GM12874 (cell line): ENCODE data around the gene TMTC2.

Experiments used
- CTCF ChIP-seq: IDR thresholded peaks from 2 replicates; pipeline ENCODE4 v1.5.1; 2011; ENCODE audit warnings: low read depth, mild to moderate bottlenecking, control low read depth, low read length, moderate library complexity; ENCODE audit not compliant: insufficient read depth

The TMTC2 gene

GRCh38 chr12:82857276-82857675 is 170.6 kb downstream of the TMTC2 start:
- no peak for TF ChIP-seq CTCF

- no peak for TF ChIP-seq CTCF
These were observed 171.3 kb downstream of the TMTC2 start for GRCh38 chr12:82857911-82858533.

- TF ChIP-seq CTCF = no peak
These were observed 171.8 kb downstream of the TMTC2 start for GRCh38 chr12:82858534-82858917.

- TF ChIP-seq CTCF = no peak
These were observed 175.5 kb downstream of the TMTC2 start for GRCh38 chr12:82862069-82862841.

- no peak for TF ChIP-seq CTCF
These were observed 176.4 kb downstream of the TMTC2 start for GRCh38 chr12:82862876-82863649.

GRCh38 chr12:82866227-82866775 is 179.6 kb downstream of the TMTC2 start:
- TF ChIP-seq CTCF = no peak

- TF ChIP-seq CTCF = no peak
These were observed 180.2 kb downstream of the TMTC2 start for GRCh38 chr12:82866946-82867345.
